ENCODE data around the gene SH3GLB2.
"Not testable (repeated sequence)": the region's sequence is repeated elsewhere in the genome, so short reads cannot be mapped to it uniquely, and the experiment has no call there.

SH3GLB2 gene

GRCh38 chr9:129005336-129005997 lies 22.7 kb downstream of the SH3GLB2 start:
- no peaks in the 10 kb centered on the region for H3K9me3 ChIP-seq (ENCODE audit: insufficient read depth, low read length)
- H3K36me3 ChIP-seq (ENCODE audit: insufficient read depth, insufficient read length, low read length): peaks cover 87% of the 10 kb centered on the region
- H3K27me3 ChIP-seq (ENCODE audit: insufficient read depth, insufficient read length): no peaks in the 10 kb centered on the region
- no peak overlapping the region for H3K4me3 ChIP-seq (ENCODE audit: insufficient read length, low read depth)
- no peak overlapping the region for H3K9ac ChIP-seq (ENCODE audit: insufficient read length, low read depth)
- peaks cover 24% of the 10 kb centered on the region for H3K4me1 ChIP-seq (ENCODE audit: insufficient read depth, insufficient read length)
- TF ChIP-seq ZNF274 (IDR thresholded peaks at IDR 0.05; ENCODE audit: low read depth, low read length): no peak
- TF ChIP-seq SUZ12 (IDR thresholded peaks at IDR 0.05; ENCODE audit: extremely low read depth, insufficient read depth, insufficient read length): no peak
- no peak for TF ChIP-seq YY1 (IDR thresholded peaks at IDR 0.05; ENCODE audit: insufficient read depth, insufficient read length)
- no peak for DNase-seq (ENCODE audit: low read depth, low spot score)

DNA sequence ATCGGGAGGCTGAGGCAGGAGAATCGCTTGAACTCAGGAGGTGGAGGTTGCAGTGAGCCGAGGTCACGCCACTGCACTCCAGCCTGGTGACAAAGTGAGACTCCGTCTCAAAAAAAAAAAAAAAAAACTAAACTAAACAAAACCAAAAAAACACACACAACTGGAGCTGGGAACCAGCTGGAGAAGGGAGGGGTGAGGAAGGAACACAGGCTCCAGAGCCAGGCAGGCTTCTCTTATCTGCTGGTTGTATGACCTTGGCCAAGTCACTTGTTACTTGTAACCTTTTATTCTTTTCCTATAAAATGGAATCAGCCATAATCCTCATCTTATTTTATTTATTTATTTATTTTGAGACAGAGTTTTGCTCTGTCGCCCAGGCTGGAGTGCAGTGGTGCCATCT lies 24.0 kb downstream of the SH3GLB2 start:
- H3K4me1 ChIP-seq (ENCODE audit: insufficient read depth, insufficient read length): peaks cover 22% of the 10 kb centered on the region
- not testable (repeated sequence) for H3K4me3 ChIP-seq (ENCODE audit: insufficient read length, low read depth); H3K9me3 ChIP-seq (ENCODE audit: insufficient read depth, low read length); DNase-seq (ENCODE audit: low read depth, low spot score); H3K27me3 ChIP-seq (ENCODE audit: insufficient read depth, insufficient read length); H3K9ac ChIP-seq (ENCODE audit: insufficient read length, low read depth)
- H3K36me3 ChIP-seq (ENCODE audit: insufficient read depth, insufficient read length, low read length): peaks cover 89% of the 10 kb centered on the region

- Histone ChIP-seq H3K27me3 (ENCODE audit: insufficient read depth, insufficient read length) (no peaks in the 10 kb centered on the region), H3K4me1 (ENCODE audit: insufficient read depth, insufficient read length) (peaks cover 15% of the 10 kb centered on the region), H3K9me3 (ENCODE audit: insufficient read depth, low read length) (no peaks in the 10 kb centered on the region), H3K4me3 (ENCODE audit: insufficient read length, low read depth) (no peak overlapping the region), H3K36me3 (ENCODE audit: insufficient read depth, insufficient read length, low read length) (peaks cover 89% of the 10 kb centered on the region), H3K9ac (ENCODE audit: insufficient read length, low read depth) (no peak overlapping the region)
- TF ChIP-seq ZNF274 (IDR thresholded peaks at IDR 0.05; ENCODE audit: low read depth, low read length) (no peak), YY1 (IDR thresholded peaks at IDR 0.05; ENCODE audit: insufficient read depth, insufficient read length) (no peak), SUZ12 (IDR thresholded peaks at IDR 0.05; ENCODE audit: extremely low read depth, insufficient read depth, insufficient read length) (no peak)
- DNase-seq (ENCODE audit: low read depth, low spot score): no peak
These were observed 25.1 kb downstream of the SH3GLB2 start for GRCh38 chr9:129002992-129003391.

DNA sequence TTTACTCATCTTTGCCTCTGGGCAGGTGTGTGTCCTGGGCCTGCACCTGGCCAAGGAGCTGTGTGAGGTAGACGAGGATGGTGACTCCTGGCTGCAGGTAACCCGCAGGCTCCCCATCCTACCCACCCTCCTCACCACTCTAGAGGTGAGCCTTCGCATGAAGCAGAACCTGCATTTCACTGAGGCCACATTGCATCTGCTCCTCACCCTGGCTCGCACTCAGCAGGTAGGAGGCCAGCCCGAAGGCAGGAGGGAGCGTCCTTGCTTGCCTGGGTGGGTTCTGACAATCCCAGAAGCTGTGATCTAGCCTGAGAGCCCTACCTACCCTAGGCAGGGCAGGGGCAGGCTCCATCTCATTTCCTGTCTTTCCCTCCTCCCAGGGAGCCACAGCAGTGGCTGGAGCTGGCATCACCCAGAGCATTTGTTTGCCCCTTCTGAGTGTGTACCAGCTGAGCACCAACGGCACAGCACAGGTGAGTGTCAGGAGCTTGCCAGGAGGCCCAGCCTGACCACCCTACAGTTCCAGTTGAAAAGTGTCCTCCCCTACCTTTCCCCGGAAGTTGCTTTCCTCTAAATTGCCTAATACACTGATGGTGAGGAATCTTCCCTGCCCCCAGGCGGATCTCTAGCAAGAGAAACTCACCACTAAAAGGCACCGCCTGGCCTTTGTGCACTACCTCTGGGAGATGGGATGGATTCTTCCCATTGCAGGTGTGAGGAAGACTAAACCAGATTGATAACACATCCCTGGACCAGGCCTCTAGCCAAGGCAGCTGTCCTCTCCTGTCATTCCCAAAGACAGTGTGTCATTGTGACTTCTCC lies 26.4 kb downstream of the SH3GLB2 start:
- H3K36me3 ChIP-seq (ENCODE audit: insufficient read depth, insufficient read length, low read length): peaks cover 86% of the 10 kb centered on the region
- no peak for TF ChIP-seq YY1 (IDR thresholded peaks at IDR 0.05; ENCODE audit: insufficient read depth, insufficient read length)
- no peak for TF ChIP-seq SUZ12 (IDR thresholded peaks at IDR 0.05; ENCODE audit: extremely low read depth, insufficient read depth, insufficient read length)
- TF ChIP-seq ZNF274 (IDR thresholded peaks at IDR 0.05; ENCODE audit: low read depth, low read length): no peak

GRCh38 chr9:128999581-129000206 lies 28.4 kb downstream of the SH3GLB2 start:
- H3K9me3 ChIP-seq (ENCODE audit: insufficient read depth, low read length): no peaks in the 10 kb centered on the region
- no peaks in the 10 kb centered on the region for H3K27me3 ChIP-seq (ENCODE audit: insufficient read depth, insufficient read length)
- no peak overlapping the region for H3K9ac ChIP-seq (ENCODE audit: insufficient read length, low read depth)
- H3K4me3 ChIP-seq (ENCODE audit: insufficient read length, low read depth): no peak overlapping the region
- no peak for DNase-seq (ENCODE audit: low read depth, low spot score)
- TF ChIP-seq SUZ12 (IDR thresholded peaks at IDR 0.05; ENCODE audit: extremely low read depth, insufficient read depth, insufficient read length) (no peak), ZNF274 (IDR thresholded peaks at IDR 0.05; ENCODE audit: low read depth, low read length) (no peak), YY1 (IDR thresholded peaks at IDR 0.05; ENCODE audit: insufficient read depth, insufficient read length) (no peak)
- peaks cover 6% of the 10 kb centered on the region for H3K4me1 ChIP-seq (ENCODE audit: insufficient read depth, insufficient read length)
- H3K36me3 ChIP-seq (ENCODE audit: insufficient read depth, insufficient read length, low read length): peaks cover 86% of the 10 kb centered on the region

More for the DNA sequence above, 26.4 kb downstream of the SH3GLB2 start:
- no peak overlapping the region for H3K4me3 ChIP-seq (ENCODE audit: insufficient read length, low read depth)
- no peaks in the 10 kb centered on the region for H3K9me3 ChIP-seq (ENCODE audit: insufficient read depth, low read length)
- no peaks in the 10 kb centered on the region for H3K27me3 ChIP-seq (ENCODE audit: insufficient read depth, insufficient read length)
- H3K4me1 ChIP-seq (ENCODE audit: insufficient read depth, insufficient read length): peaks cover 11% of the 10 kb centered on the region
- H3K9ac ChIP-seq (ENCODE audit: insufficient read length, low read depth): no peak overlapping the region
- no peak for DNase-seq (ENCODE audit: low read depth, low spot score)

DNA sequence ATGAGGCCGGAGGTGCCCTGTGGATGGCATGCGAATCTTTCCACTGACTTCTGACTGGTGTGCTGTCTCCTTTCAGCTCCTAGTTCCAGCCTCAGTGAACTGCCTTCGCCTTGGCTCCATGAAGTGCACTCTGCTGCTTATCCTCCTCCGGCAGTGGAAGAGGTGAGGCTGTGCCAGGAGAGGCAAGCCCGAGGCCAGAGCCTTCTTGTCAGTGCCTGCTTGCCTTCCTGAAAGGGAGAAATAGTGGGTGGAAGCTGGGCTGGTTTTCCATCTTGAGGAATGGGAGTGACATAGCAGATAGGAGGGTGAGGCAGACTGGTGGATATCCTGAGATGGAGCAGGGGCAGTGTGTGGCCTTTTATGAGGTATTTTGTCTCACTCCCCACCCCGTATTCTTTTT lies 29.7 kb downstream of the SH3GLB2 start:
- peaks cover 6% of the 10 kb centered on the region for H3K4me1 ChIP-seq (ENCODE audit: insufficient read depth, insufficient read length)
- peaks cover 94% of the 10 kb centered on the region for H3K36me3 ChIP-seq (ENCODE audit: insufficient read depth, insufficient read length, low read length)
- TF ChIP-seq YY1 (IDR thresholded peaks at IDR 0.05; ENCODE audit: insufficient read depth, insufficient read length) (no peak), SUZ12 (IDR thresholded peaks at IDR 0.05; ENCODE audit: extremely low read depth, insufficient read depth, insufficient read length) (no peak), ZNF274 (IDR thresholded peaks at IDR 0.05; ENCODE audit: low read depth, low read length) (no peak)

GRCh38 chr9:128995791-128996190 lies 32.3 kb downstream of the SH3GLB2 start:
- Histone ChIP-seq H3K27me3 (ENCODE audit: insufficient read depth, insufficient read length) (no peaks in the 10 kb centered on the region), H3K9ac (ENCODE audit: insufficient read length, low read depth) (no peak overlapping the region), H3K4me1 (ENCODE audit: insufficient read depth, insufficient read length) (no peaks in the 10 kb centered on the region), H3K9me3 (ENCODE audit: insufficient read depth, low read length) (no peaks in the 10 kb centered on the region), H3K36me3 (ENCODE audit: insufficient read depth, insufficient read length, low read length) (peaks cover 87% of the 10 kb centered on the region), H3K4me3 (ENCODE audit: insufficient read length, low read depth) (no peak overlapping the region)
- TF ChIP-seq YY1 (IDR thresholded peaks at IDR 0.05; ENCODE audit: insufficient read depth, insufficient read length) (no peak), ZNF274 (IDR thresholded peaks at IDR 0.05; ENCODE audit: low read depth, low read length) (no peak), SUZ12 (IDR thresholded peaks at IDR 0.05; ENCODE audit: extremely low read depth, insufficient read depth, insufficient read length) (no peak)
- no peak for DNase-seq (ENCODE audit: low read depth, low spot score)

More for the DNA sequence above, 29.7 kb downstream of the SH3GLB2 start:
- Histone ChIP-seq H3K9ac (ENCODE audit: insufficient read length, low read depth) (no peak overlapping the region), H3K27me3 (ENCODE audit: insufficient read depth, insufficient read length) (no peaks in the 10 kb centered on the region), H3K9me3 (ENCODE audit: insufficient read depth, low read length) (no peaks in the 10 kb centered on the region), H3K4me3 (ENCODE audit: insufficient read length, low read depth) (no peak overlapping the region)
- no peak for DNase-seq (ENCODE audit: low read depth, low spot score)

Data from NT2/D1 (cell line).